ENCODE measurements around the gene BAIAP3. TPM values are rescaled to one million over a fixed set of nuclear protein-coding genes. Genes with fewer than 3 reads are reported as not detected.
"Not testable (repeated sequence)": the region's sequence is repeated elsewhere in the genome, so short reads cannot be mapped to it uniquely, and the experiment has no call there.

BAIAP3 gene
- total and polyA plus RNA-seq, 3 experiments from 2014 or later = 7.2 to 8.3 (median 7.5) TPM

- H3K4me1 Mint-ChIP-seq; H3K9me3 ChIP-seq (ENCODE audit: low read length); H3K4me1 ChIP-seq (ENCODE audit: insufficient read depth, low read length); H3K36me3 Mint-ChIP-seq; H3K4me3 Mint-ChIP-seq; CTCF ChIA-PET; H3K27me3 ChIP-seq (ENCODE audit: insufficient read depth, low read length, poor library complexity, severe bottlenecking); H3K27ac ChIP-seq (ENCODE audit: low read depth, low read length); H3K27ac Mint-ChIP-seq; H3K4me3 ChIP-seq (ENCODE audit: low read length); H3K9me3 Mint-ChIP-seq; POLR2A ChIA-PET; H3K36me3 ChIP-seq (ENCODE audit: insufficient read depth, low read length); DNase-seq: not testable (repeated sequence)
- H3K27me3 Mint-ChIP-seq = peaks cover 20 to 53% of the 10 kb centered on the region in 2 donors
Observed at GRCh38 chr16:1296688-1297017, 36.8 kb upstream of the BAIAP3 start.

GRCh38 chr16:1297018-1297696, 36.3 kb upstream of the BAIAP3 start:
- H3K27ac ChIP-seq (ENCODE audit: low read depth, low read length) = peak overlapping the region; percentile 64
- POLR2A ChIA-PET = no interaction called here
- no peaks in the 10 kb centered on the region for H3K9me3 ChIP-seq (ENCODE audit: low read length)
- no peaks in the 10 kb centered on the region for H3K27me3 ChIP-seq (ENCODE audit: insufficient read depth, low read length, poor library complexity, severe bottlenecking)
- H3K9me3 Mint-ChIP-seq = no peaks in the 10 kb centered on the region
- peaks cover 0 to 5% (median 0%) of the 10 kb centered on the region in 3 donors for H3K36me3 Mint-ChIP-seq
- no peak overlapping the region for H3K4me3 Mint-ChIP-seq
- H3K4me1 Mint-ChIP-seq = peaks cover 0 to 10% (median 3%) of the 10 kb centered on the region in 3 donors
- peaks cover 20 to 49% of the 10 kb centered on the region in 2 donors for H3K27me3 Mint-ChIP-seq
- no peaks in the 10 kb centered on the region for H3K36me3 ChIP-seq (ENCODE audit: insufficient read depth, low read length)
- H3K27ac Mint-ChIP-seq = no peak overlapping the region
- DNase-seq = no peak
- CTCF ChIA-PET = no interaction called here
- peaks cover 5% of the 10 kb centered on the region for H3K4me1 ChIP-seq (ENCODE audit: insufficient read depth, low read length)
- H3K4me3 ChIP-seq (ENCODE audit: low read length) = no peak overlapping the region

GRCh38 chr16:1298406-1298805, 35.0 kb upstream of the BAIAP3 start:
- H3K4me1 ChIP-seq (ENCODE audit: insufficient read depth, low read length) = peaks cover 5% of the 10 kb centered on the region
- Mint-ChIP-seq H3K36me3 (peaks cover 0 to 5% (median 0%) of the 10 kb centered on the region in 3 donors), H3K4me1 (peaks cover 0 to 17% (median 6%) of the 10 kb centered on the region in 3 donors), H3K27me3 (peaks cover 20 to 40% of the 10 kb centered on the region in 2 donors), H3K4me3 (no peak overlapping the region), H3K27ac (no peak overlapping the region), H3K9me3 (no peaks in the 10 kb centered on the region)
- H3K4me3 ChIP-seq (ENCODE audit: low read length) = no peak overlapping the region
- no peaks in the 10 kb centered on the region for H3K27me3 ChIP-seq (ENCODE audit: insufficient read depth, low read length, poor library complexity, severe bottlenecking)
- no peaks in the 10 kb centered on the region for H3K36me3 ChIP-seq (ENCODE audit: insufficient read depth, low read length)
- CTCF ChIA-PET = no interaction called here
- POLR2A ChIA-PET = no interaction called here
- DNase-seq = no peak
- no peaks in the 10 kb centered on the region for H3K9me3 ChIP-seq (ENCODE audit: low read length)
- peak overlapping the region; percentile 81 for H3K27ac ChIP-seq (ENCODE audit: low read depth, low read length)

- CTCF ChIA-PET = interaction anchor here (1.1 to 1.3 kb wide), 2 partner anchors 13 to 64 kb away, joined by 3 to 5 read pairs; no protein-coding TSS in a partner anchor
Observed at GRCh38 chr16:1299012-1299867, 34.2 kb upstream of the BAIAP3 start.

GRCh38 chr16:1299868-1300203, 33.6 kb upstream of the BAIAP3 start:
- no peak for DNase-seq
- Histone ChIP-seq H3K27me3 (ENCODE audit: insufficient read depth, low read length, poor library complexity, severe bottlenecking) (no peaks in the 10 kb centered on the region), H3K4me3 (ENCODE audit: low read length) (no peak overlapping the region), H3K36me3 (ENCODE audit: insufficient read depth, low read length) (no peaks in the 10 kb centered on the region), H3K9me3 (ENCODE audit: low read length) (no peaks in the 10 kb centered on the region), H3K27ac (ENCODE audit: low read depth, low read length) (peak overlapping the region; percentile 81), H3K4me1 (ENCODE audit: insufficient read depth, low read length) (peaks cover 15% of the 10 kb centered on the region)
- Mint-ChIP-seq H3K27ac (no peak overlapping the region), H3K36me3 (no peaks in the 10 kb centered on the region), H3K4me1 (peaks cover 11 to 31% (median 14%) of the 10 kb centered on the region in 3 donors), H3K9me3 (no peaks in the 10 kb centered on the region), H3K27me3 (peaks cover 11 to 28% of the 10 kb centered on the region in 2 donors), H3K4me3 (no peak overlapping the region)
- POLR2A ChIA-PET = no interaction called here
- CTCF ChIA-PET = interaction anchor here (1.1 to 1.7 kb wide), 3 partner anchors 10 to 64 kb away, joined by 3 to 5 read pairs (median 4); partner anchors contain the start of gene UBE2I

More at GRCh38 chr16:1299012-1299867, 34.2 kb upstream of the BAIAP3 start:
- no peaks in the 10 kb centered on the region for H3K36me3 ChIP-seq (ENCODE audit: insufficient read depth, low read length)
- H3K9me3 Mint-ChIP-seq = no peaks in the 10 kb centered on the region
- no peak overlapping the region for H3K4me3 ChIP-seq (ENCODE audit: low read length)
- H3K27ac ChIP-seq (ENCODE audit: low read depth, low read length) = peak overlapping the region; percentile 81
- H3K9me3 ChIP-seq (ENCODE audit: low read length) = no peaks in the 10 kb centered on the region
- peaks cover 6 to 25% (median 11%) of the 10 kb centered on the region in 3 donors for H3K4me1 Mint-ChIP-seq
- H3K27ac Mint-ChIP-seq = no peak overlapping the region
- no peaks in the 10 kb centered on the region for H3K27me3 ChIP-seq (ENCODE audit: insufficient read depth, low read length, poor library complexity, severe bottlenecking)
- H3K4me3 Mint-ChIP-seq = no peak overlapping the region
- H3K4me1 ChIP-seq (ENCODE audit: insufficient read depth, low read length) = peaks cover 14% of the 10 kb centered on the region
- DNase-seq = no peak
- peaks cover 15 to 32% of the 10 kb centered on the region in 2 donors for H3K27me3 Mint-ChIP-seq
- H3K36me3 Mint-ChIP-seq = peaks cover 0 to 2% (median 0%) of the 10 kb centered on the region in 3 donors
- POLR2A ChIA-PET = no interaction called here

GRCh38 chr16:1300664-1301476, 32.6 kb upstream of the BAIAP3 start:
- H3K9me3 Mint-ChIP-seq = no peaks in the 10 kb centered on the region
- Histone ChIP-seq H3K4me3 (ENCODE audit: low read length) (no peak overlapping the region), H3K27ac (ENCODE audit: low read depth, low read length) (no peak overlapping the region), H3K27me3 (ENCODE audit: insufficient read depth, low read length, poor library complexity, severe bottlenecking) (no peaks in the 10 kb centered on the region), H3K36me3 (ENCODE audit: insufficient read depth, low read length) (no peaks in the 10 kb centered on the region), H3K4me1 (ENCODE audit: insufficient read depth, low read length) (peaks cover 15% of the 10 kb centered on the region), H3K9me3 (ENCODE audit: low read length) (no peaks in the 10 kb centered on the region)
- H3K36me3 Mint-ChIP-seq = no peaks in the 10 kb centered on the region
- peaks cover 11 to 23% of the 10 kb centered on the region in 2 donors for H3K27me3 Mint-ChIP-seq
- no peak overlapping the region for H3K27ac Mint-ChIP-seq
- peaks cover 11 to 31% (median 14%) of the 10 kb centered on the region in 3 donors for H3K4me1 Mint-ChIP-seq
- H3K4me3 Mint-ChIP-seq = no peak overlapping the region
- ChIA-PET CTCF (interaction anchor here (0.7 to 1.8 kb wide), 5 partner anchors 9 to 78 kb away, joined by 3 to 8 read pairs (median 5); partner anchors contain the start of gene UBE2I), POLR2A (no interaction called here)
- peak; percentile 59 to 81 (median 71) for DNase-seq

GRCh38 chr16:1301562-1301961, 31.9 kb upstream of the BAIAP3 start:
- DNase-seq = no peak
- Mint-ChIP-seq H3K27ac (peak overlapping the region in 3 of 8 donors; percentile 26 to 76 (median 58)), H3K9me3 (no peaks in the 10 kb centered on the region), H3K27me3 (peaks cover 11 to 23% of the 10 kb centered on the region in 2 donors), H3K4me1 (peaks cover 11 to 36% (median 14%) of the 10 kb centered on the region in 3 donors), H3K36me3 (no peaks in the 10 kb centered on the region), H3K4me3 (peak overlapping the region in 1 of 7 donors; percentile 31)
- no peaks in the 10 kb centered on the region for H3K36me3 ChIP-seq (ENCODE audit: insufficient read depth, low read length)
- H3K9me3 ChIP-seq (ENCODE audit: low read length) = no peaks in the 10 kb centered on the region
- ChIA-PET CTCF (interaction anchor here (0.7 to 1.8 kb wide), 4 partner anchors 8 to 77 kb away, joined by 3 to 8 read pairs (median 5); partner anchors contain the start of gene UBE2I), POLR2A (no interaction called here)
- H3K27ac ChIP-seq (ENCODE audit: low read depth, low read length) = no peak overlapping the region
- H3K4me1 ChIP-seq (ENCODE audit: insufficient read depth, low read length) = peaks cover 15% of the 10 kb centered on the region
- no peak overlapping the region for H3K4me3 ChIP-seq (ENCODE audit: low read length)
- no peaks in the 10 kb centered on the region for H3K27me3 ChIP-seq (ENCODE audit: insufficient read depth, low read length, poor library complexity, severe bottlenecking)
